ENCODE measurements around the gene GPR15.

GPR15 gene

GRCh38 chr3:98500019-98500418 lies 31.8 kb upstream of the GPR15 start:
- H3K4me1 ChIP-seq: no peaks in the 10 kb centered on the region
- no peak for TF ChIP-seq CTCF (IDR thresholded peaks at IDR 0.05)
- no peak overlapping the region for H3K27ac ChIP-seq
- H3K4me2 ChIP-seq (ENCODE audit: low read length): no peak overlapping the region
- H2AFZ ChIP-seq: no peak overlapping the region
- no peak overlapping the region for H3K4me3 ChIP-seq (ENCODE audit: low read depth, low read length)
- H3K36me3 ChIP-seq (ENCODE audit: control insufficient read depth, insufficient read depth, low read length): no peaks in the 10 kb centered on the region
- H3K79me2 ChIP-seq: no peaks in the 10 kb centered on the region
- H3K9me3 ChIP-seq (ENCODE audit: control insufficient read depth, low read length): no peaks in the 10 kb centered on the region
- no peaks in the 10 kb centered on the region for H3K27me3 ChIP-seq (ENCODE audit: control insufficient read depth, insufficient read depth, low read length)
- H3K9ac ChIP-seq: no peak overlapping the region

- no peak overlapping the region for H3K9ac ChIP-seq
- no peaks in the 10 kb centered on the region for H3K79me2 ChIP-seq
- H3K9me3 ChIP-seq (ENCODE audit: control insufficient read depth, low read length): no peaks in the 10 kb centered on the region
- no peak overlapping the region for H3K27ac ChIP-seq
- no peaks in the 10 kb centered on the region for H3K4me1 ChIP-seq
- H2AFZ ChIP-seq: no peak overlapping the region
- H3K4me3 ChIP-seq (ENCODE audit: low read depth, low read length): no peak overlapping the region
- no peak for TF ChIP-seq CTCF (IDR thresholded peaks at IDR 0.05)
- H3K27me3 ChIP-seq (ENCODE audit: control insufficient read depth, insufficient read depth, low read length): no peaks in the 10 kb centered on the region
- no peak overlapping the region for H3K4me2 ChIP-seq (ENCODE audit: low read length)
- no peaks in the 10 kb centered on the region for H3K36me3 ChIP-seq (ENCODE audit: control insufficient read depth, insufficient read depth, low read length)
Observed at GRCh38 chr3:98501270-98501669, 30.5 kb upstream of the GPR15 start.

GRCh38 chr3:98501863-98502576 lies 29.8 kb upstream of the GPR15 start:
- H3K4me3 ChIP-seq (ENCODE audit: low read depth, low read length): no peak overlapping the region
- H3K4me1 ChIP-seq: no peaks in the 10 kb centered on the region
- no peaks in the 10 kb centered on the region for H3K27me3 ChIP-seq (ENCODE audit: control insufficient read depth, insufficient read depth, low read length)
- H2AFZ ChIP-seq: no peak overlapping the region
- H3K27ac ChIP-seq: no peak overlapping the region
- no peak for TF ChIP-seq CTCF (IDR thresholded peaks at IDR 0.05)
- H3K36me3 ChIP-seq (ENCODE audit: control insufficient read depth, insufficient read depth, low read length): no peaks in the 10 kb centered on the region
- no peak overlapping the region for H3K9ac ChIP-seq
- H3K79me2 ChIP-seq: no peaks in the 10 kb centered on the region
- H3K4me2 ChIP-seq (ENCODE audit: low read length): no peak overlapping the region
- H3K9me3 ChIP-seq (ENCODE audit: control insufficient read depth, low read length): no peaks in the 10 kb centered on the region

GRCh38 chr3:98504539-98504938 lies 27.2 kb upstream of the GPR15 start:
- H3K4me2 ChIP-seq (ENCODE audit: low read length): no peak overlapping the region
- H3K9me3 ChIP-seq (ENCODE audit: control insufficient read depth, low read length): no peaks in the 10 kb centered on the region
- H3K36me3 ChIP-seq (ENCODE audit: control insufficient read depth, insufficient read depth, low read length): no peaks in the 10 kb centered on the region
- TF ChIP-seq CTCF (IDR thresholded peaks at IDR 0.05): no peak
- H3K4me3 ChIP-seq (ENCODE audit: low read depth, low read length): no peak overlapping the region
- no peaks in the 10 kb centered on the region for H3K27me3 ChIP-seq (ENCODE audit: control insufficient read depth, insufficient read depth, low read length)
- H2AFZ ChIP-seq: no peak overlapping the region
- no peaks in the 10 kb centered on the region for H3K4me1 ChIP-seq
- H3K27ac ChIP-seq: no peak overlapping the region
- H3K9ac ChIP-seq: no peak overlapping the region
- no peaks in the 10 kb centered on the region for H3K79me2 ChIP-seq

GRCh38 chr3:98508582-98508981 lies 23.2 kb upstream of the GPR15 start:
- Histone ChIP-seq H3K79me2 (no peaks in the 10 kb centered on the region), H3K27ac (no peak overlapping the region), H2AFZ (no peak overlapping the region), H3K4me1 (no peaks in the 10 kb centered on the region), H3K36me3 (ENCODE audit: control insufficient read depth, insufficient read depth, low read length) (no peaks in the 10 kb centered on the region), H3K4me2 (ENCODE audit: low read length) (no peak overlapping the region), H3K9ac (no peak overlapping the region), H3K4me3 (ENCODE audit: low read depth, low read length) (no peak overlapping the region), H3K27me3 (ENCODE audit: control insufficient read depth, insufficient read depth, low read length) (no peaks in the 10 kb centered on the region), H3K9me3 (ENCODE audit: control insufficient read depth, low read length) (no peaks in the 10 kb centered on the region)
- no peak for TF ChIP-seq CTCF (IDR thresholded peaks at IDR 0.05)

Data from parathyroid adenoma (tissue), 2 donors.